MM.1S (cell line): Measurements from ENCODE around the gene FAM110A.

Source experiments
- DNase-seq: peaks from one replicate; pipeline ENCODE4 v3.0.0-alpha.2; 2015
- H2AFZ ChIP-seq: fragments of 300-600 bp; sonication (generic); 2 replicates; pipeline ENCODE4 v1.6.0; 2016; ENCODE audit warnings: antibody characterized with exemption, low read length
- H3F3A ChIP-seq: fragments of 300-600 bp; sonication (generic); 2 replicates; pipeline ENCODE4 v1.6.1; 2016; ENCODE audit warnings: mild to moderate bottlenecking, antibody characterized with exemption, low read length, moderate library complexity, mixed read lengths; ENCODE audit not compliant: insufficient read depth
- H3K27ac ChIP-seq: fragments of 300-600 bp; sonication (generic); 2 replicates; pipeline ENCODE4 v1.5.1; 2016; ENCODE audit warnings: mild to moderate bottlenecking, low read length
- H3K27me3 ChIP-seq: fragments of 300-600 bp; sonication (generic); replicated peaks from 2 replicates; pipeline ENCODE4 v1.6.0; 2016; ENCODE audit warnings: low read length; ENCODE audit not compliant: insufficient read depth
- H3K36me3 ChIP-seq: fragments of 300-600 bp; sonication (generic); replicated peaks from 2 replicates; pipeline ENCODE4 v1.6.1; 2016; ENCODE audit warnings: mild to moderate bottlenecking, low read length, mixed read lengths; ENCODE audit not compliant: insufficient read depth
- H3K4me1 ChIP-seq: fragments of 300-600 bp; sonication (generic); 2 replicates; pipeline ENCODE4 v1.6.1; 2016; ENCODE audit warnings: low read length, mixed read lengths
- H3K4me2 ChIP-seq: fragments of 300-600 bp; sonication (generic); 2 replicates; pipeline ENCODE4 v1.6.0; 2016; ENCODE audit warnings: low read depth, low read length
- H3K4me3 ChIP-seq: fragments of 300-600 bp; sonication (generic); 2 replicates; pipeline ENCODE4 v1.5.1; 2016; ENCODE audit warnings: low read length, mixed read lengths
- H3K79me2 ChIP-seq: fragments of 300-600 bp; sonication (generic); 2 replicates; pipeline ENCODE4 v1.6.1; 2016; ENCODE audit warnings: mixed run types, low read length, mixed read lengths
- H3K9ac ChIP-seq: fragments of 300-600 bp; sonication (generic); 2 replicates; pipeline ENCODE4 v1.6.1; 2016; ENCODE audit warnings: low read length, mixed read lengths
- H3K9me2 ChIP-seq: fragments of 300-600 bp; sonication (generic); replicated peaks from 2 replicates; pipeline ENCODE4 v1.6.1; 2016; ENCODE audit warnings: mild to moderate bottlenecking, low read length, mixed read lengths; ENCODE audit not compliant: insufficient read depth
- H3K9me3 ChIP-seq: fragments of 300-600 bp; sonication (generic); replicated peaks from 2 replicates; pipeline ENCODE4 v1.6.1; 2016; ENCODE audit warnings: mild to moderate bottlenecking, low read length, mixed read lengths; ENCODE audit not compliant: insufficient read depth
- H4K20me1 ChIP-seq: fragments of 300-600 bp; sonication (generic); 2 replicates; pipeline ENCODE4 v1.6.1; 2016; ENCODE audit warnings: mild to moderate bottlenecking, low read length, moderate library complexity, mixed read lengths; ENCODE audit not compliant: insufficient read depth
- CTCF ChIP-seq: fragments of 300-600 bp; sonication (generic); IDR thresholded peaks from 2 replicates; pipeline ENCODE4 v1.5.1; 2016; ENCODE audit warnings: antibody characterized with exemption, low read length, mixed read lengths
- EZH2 ChIP-seq: fragments of 300-600 bp; sonication (generic); optimal IDR thresholded peaks from 2 replicates; pipeline ENCODE3; 2017; ENCODE audit warnings: low read depth, mild to moderate bottlenecking, antibody characterized with exemption, low read length, mixed read lengths
- EZH2phosphoT487 ChIP-seq: fragments of 300-600 bp; sonication (generic); IDR thresholded peaks from 2 replicates; pipeline ENCODE4 v1.6.1; 2018; ENCODE audit warnings: antibody characterized with exemption, low read length

Gene FAM110A

GRCh38 chr20:822651-823573 is 10.6 kb upstream of the FAM110A start:
- Histone ChIP-seq H3K36me3 (no peaks in the 10 kb centered on the region), H3K4me1 (no peaks in the 10 kb centered on the region), H3F3A (no peaks in the 10 kb centered on the region), H3K27me3 (no peaks in the 10 kb centered on the region), H3K4me2 (no peak overlapping the region), H2AFZ (no peak overlapping the region), H3K9me2 (no peaks in the 10 kb centered on the region), H4K20me1 (no peaks in the 10 kb centered on the region), H3K27ac (no peak overlapping the region), H3K9me3 (no peaks in the 10 kb centered on the region), H3K9ac (no peak overlapping the region), H3K4me3 (no peak overlapping the region), H3K79me2 (no peaks in the 10 kb centered on the region)
- TF ChIP-seq EZH2phosphoT487 (no peak), EZH2 (no peak), CTCF (no peak)
- DNase-seq, result no peak

GRCh38 chr20:823574-823902 is 10.0 kb upstream of the FAM110A start:
- no peak for TF ChIP-seq EZH2
- no peak for DNase-seq
- Histone ChIP-seq H3K9ac (no peak overlapping the region), H3K9me3 (no peaks in the 10 kb centered on the region), H3K79me2 (no peaks in the 10 kb centered on the region), H3K4me1 (no peaks in the 10 kb centered on the region), H3K4me3 (no peak overlapping the region), H3K4me2 (no peak overlapping the region), H3K27me3 (no peaks in the 10 kb centered on the region), H4K20me1 (no peaks in the 10 kb centered on the region), H3K9me2 (no peaks in the 10 kb centered on the region), H3K36me3 (no peaks in the 10 kb centered on the region), H2AFZ (no peak overlapping the region), H3F3A (no peaks in the 10 kb centered on the region), H3K27ac (no peak overlapping the region)

GRCh38 chr20:824490-824889 is 9.0 kb upstream of the FAM110A start:
- peaks cover 9% of the 10 kb centered on the region for H3F3A ChIP-seq
- no peak for DNase-seq
- H3K27me3 ChIP-seq, result no peaks in the 10 kb centered on the region
- no peak overlapping the region for H3K9ac ChIP-seq
- H2AFZ ChIP-seq, result no peak overlapping the region
- peaks cover 6% of the 10 kb centered on the region for H3K4me1 ChIP-seq
- H3K4me3 ChIP-seq, result no peak overlapping the region
- H3K36me3 ChIP-seq, result no peaks in the 10 kb centered on the region
- H3K9me2 ChIP-seq, result no peaks in the 10 kb centered on the region
- no peaks in the 10 kb centered on the region for H4K20me1 ChIP-seq
- H3K4me2 ChIP-seq, result no peak overlapping the region
- TF ChIP-seq EZH2, result no peak
- no peak for TF ChIP-seq CTCF
- no peak for TF ChIP-seq EZH2phosphoT487
- no peak overlapping the region for H3K27ac ChIP-seq
- no peaks in the 10 kb centered on the region for H3K79me2 ChIP-seq
- no peaks in the 10 kb centered on the region for H3K9me3 ChIP-seq

GRCh38 chr20:824916-825315 is 8.6 kb upstream of the FAM110A start:
- peaks cover 13% of the 10 kb centered on the region for H3F3A ChIP-seq
- no peak overlapping the region for H3K9ac ChIP-seq
- DNase-seq, result no peak
- no peaks in the 10 kb centered on the region for H4K20me1 ChIP-seq
- H3K4me2 ChIP-seq, result no peak overlapping the region
- H3K4me3 ChIP-seq, result no peak overlapping the region
- no peaks in the 10 kb centered on the region for H3K9me2 ChIP-seq
- no peaks in the 10 kb centered on the region for H3K79me2 ChIP-seq
- no peak overlapping the region for H3K27ac ChIP-seq
- H3K9me3 ChIP-seq, result no peaks in the 10 kb centered on the region
- no peaks in the 10 kb centered on the region for H3K36me3 ChIP-seq
- H3K27me3 ChIP-seq, result no peaks in the 10 kb centered on the region
- TF ChIP-seq CTCF (no peak), EZH2phosphoT487 (no peak), EZH2 (no peak)
- peaks cover 10% of the 10 kb centered on the region for H3K4me1 ChIP-seq
- no peak overlapping the region for H2AFZ ChIP-seq
